Measurements from ENCODE around the gene SRF. TPM values are rescaled to one million over a fixed set of nuclear protein-coding genes. Genes with fewer than 3 reads are reported as not detected.
A peak's percentile ranks its signal among the peaks of the same experiment; 100 is the strongest.

The SRF gene
- total RNA-seq, 1 donor from 2014 or later, result 81.2 TPM

GRCh38 chr6:43203718-43204095 is 32.6 kb downstream of the SRF start:
- DNase-seq (ENCODE audit: low spot score), result no peak
- intact Hi-C loops (cut with DNase I), result no loop called here

- intact Hi-C loops (cut with DNase I), result no loop called here
- DNase-seq (ENCODE audit: low spot score), result no peak
Measured at GRCh38 chr6:43204271-43205105, 33.4 kb downstream of the SRF start.

- no peak for DNase-seq (ENCODE audit: low spot score)
- intact Hi-C loops (cut with DNase I), result no loop called here
Measured at GRCh38 chr6:43205849-43206248, 34.8 kb downstream of the SRF start.

DNA sequence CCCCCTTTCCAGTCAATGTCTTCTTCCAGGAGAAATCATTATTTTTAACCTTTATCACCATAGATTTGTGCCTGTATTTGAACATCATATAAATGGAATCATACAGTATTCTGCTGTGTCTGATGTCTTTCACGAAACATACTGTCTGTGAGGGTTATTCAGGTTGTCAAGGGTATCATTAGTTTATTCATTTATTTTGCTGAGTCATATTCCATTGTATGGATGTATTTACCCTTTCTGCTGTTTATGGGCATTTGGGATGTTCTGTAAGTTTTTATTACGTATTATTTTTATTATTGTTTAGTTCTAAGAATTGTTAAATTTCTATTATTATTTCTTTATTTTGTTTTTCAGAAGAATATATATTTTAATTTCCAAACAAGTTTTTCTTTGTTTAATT is 36.2 kb downstream of the SRF start:
- DNase-seq (ENCODE audit: low spot score), result no peak
- intact Hi-C loops (cut with DNase I), result no loop called here

DNA sequence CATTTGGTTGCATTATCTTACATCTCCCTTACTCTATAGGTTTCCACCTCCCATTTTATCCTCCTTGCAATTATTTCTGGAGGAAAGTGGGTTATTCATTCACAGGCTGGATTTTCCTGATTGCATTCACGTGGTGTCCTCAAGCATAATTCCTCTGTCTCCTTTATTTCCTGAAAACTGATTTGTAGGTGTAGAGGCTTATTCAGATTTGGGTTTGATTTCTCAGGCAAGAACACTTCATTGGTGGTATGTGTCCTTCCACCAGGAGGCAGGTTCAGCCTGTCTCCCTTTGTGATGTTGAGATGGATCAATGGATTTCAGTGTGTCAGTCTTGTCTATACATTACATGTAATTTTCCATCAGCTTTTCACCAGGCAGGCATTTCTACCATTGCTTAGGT is 40.9 kb downstream of the SRF start:
- intact Hi-C loops (cut with DNase I), result no loop called here
- DNase-seq (ENCODE audit: low spot score), result no peak

DNA sequence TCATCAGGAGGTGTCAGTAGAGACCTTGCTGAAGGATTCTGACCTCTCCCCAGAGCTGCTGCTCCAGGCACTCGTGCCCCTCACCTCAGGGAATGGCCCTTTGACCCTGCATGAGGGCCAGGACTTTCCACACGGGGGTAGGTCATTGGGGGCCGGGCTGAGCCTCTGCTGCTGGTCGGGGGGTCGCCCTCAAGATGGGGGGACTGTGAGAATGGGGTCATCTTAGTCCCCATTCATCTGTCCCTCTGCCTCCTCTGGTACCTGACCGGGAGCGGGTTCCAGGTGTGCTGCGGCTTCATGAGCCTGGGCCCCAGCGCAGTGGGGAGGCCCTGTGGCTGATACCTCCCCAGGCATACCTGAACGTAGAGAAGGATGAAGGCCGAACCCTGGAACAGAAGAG is 42.4 kb downstream of the SRF start:
- intact Hi-C loops (cut with DNase I), result no loop called here
- no peak for DNase-seq (ENCODE audit: low spot score)

GRCh38 chr6:43215066-43215465 is 44.0 kb downstream of the SRF start:
- DNase-seq (ENCODE audit: low spot score), result no peak
- intact Hi-C loops (cut with DNase I), result no loop called here

DNA sequence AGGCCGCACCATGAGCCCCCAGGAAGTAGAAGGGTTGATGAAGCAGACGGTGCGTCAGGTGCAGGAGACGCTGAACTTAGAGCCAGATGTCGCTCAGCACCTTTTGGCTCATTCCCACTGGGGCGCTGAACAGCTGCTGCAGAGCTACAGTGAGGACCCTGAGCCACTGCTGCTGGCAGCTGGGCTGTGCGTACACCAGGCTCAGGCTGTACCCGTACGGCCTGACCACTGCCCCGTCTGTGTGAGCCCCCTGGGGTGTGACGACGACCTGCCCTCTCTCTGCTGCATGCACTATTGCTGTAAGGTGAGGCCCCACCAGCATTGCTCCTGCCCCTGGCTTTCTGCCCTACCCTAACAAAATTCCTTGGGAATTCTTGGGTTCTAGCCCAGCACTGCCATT is 45.1 kb downstream of the SRF start:
- intact Hi-C loops (cut with DNase I), result no loop called here

GRCh38 chr6:43217351-43217750 is 46.3 kb downstream of the SRF start:
- intact Hi-C loops (cut with DNase I), result no loop called here
- no peak for DNase-seq (ENCODE audit: low spot score)

More for the DNA sequence above, 45.1 kb downstream of the SRF start:
- DNase-seq (ENCODE audit: low spot score), result no peak

DNA sequence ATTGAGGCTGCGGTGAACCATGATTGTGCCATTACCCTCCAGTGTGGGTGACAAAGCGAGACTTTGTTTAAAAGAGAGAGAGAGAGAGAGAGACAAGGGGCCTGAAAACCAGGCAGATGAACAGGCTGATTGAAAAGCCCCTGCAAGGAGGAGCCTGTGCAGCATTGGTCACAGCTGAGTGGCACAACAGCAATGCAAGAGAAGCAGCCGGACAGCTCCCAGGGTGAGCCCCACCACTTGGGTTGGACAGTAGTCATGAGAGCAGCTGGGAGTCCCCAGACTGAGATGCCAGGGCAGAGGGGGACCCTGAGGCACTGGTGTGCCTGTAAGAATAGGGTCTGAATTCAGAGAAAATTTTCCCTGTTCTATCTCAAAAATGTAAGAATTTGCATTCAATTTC is 48.0 kb downstream of the SRF start:
- no peak for DNase-seq (ENCODE audit: low spot score)

GRCh38 chr6:43219814-43220213 is 48.7 kb downstream of the SRF start:
- intact Hi-C loops (cut with DNase I), result no loop called here
- DNase-seq (ENCODE audit: low spot score), result no peak

More for the DNA sequence above, 48.0 kb downstream of the SRF start:
- intact Hi-C loops (cut with DNase I), result no loop called here

- DNase-seq (ENCODE audit: low spot score), result no peak
- intact Hi-C loops (cut with DNase I), result no loop called here
Measured at GRCh38 chr6:43220439-43220951, 49.4 kb downstream of the SRF start.

GRCh38 chr6:43221046-43221972 is 50.2 kb downstream of the SRF start:
- intact Hi-C loops (cut with DNase I), result no loop called here
- no peak for DNase-seq (ENCODE audit: low spot score)

DNA sequence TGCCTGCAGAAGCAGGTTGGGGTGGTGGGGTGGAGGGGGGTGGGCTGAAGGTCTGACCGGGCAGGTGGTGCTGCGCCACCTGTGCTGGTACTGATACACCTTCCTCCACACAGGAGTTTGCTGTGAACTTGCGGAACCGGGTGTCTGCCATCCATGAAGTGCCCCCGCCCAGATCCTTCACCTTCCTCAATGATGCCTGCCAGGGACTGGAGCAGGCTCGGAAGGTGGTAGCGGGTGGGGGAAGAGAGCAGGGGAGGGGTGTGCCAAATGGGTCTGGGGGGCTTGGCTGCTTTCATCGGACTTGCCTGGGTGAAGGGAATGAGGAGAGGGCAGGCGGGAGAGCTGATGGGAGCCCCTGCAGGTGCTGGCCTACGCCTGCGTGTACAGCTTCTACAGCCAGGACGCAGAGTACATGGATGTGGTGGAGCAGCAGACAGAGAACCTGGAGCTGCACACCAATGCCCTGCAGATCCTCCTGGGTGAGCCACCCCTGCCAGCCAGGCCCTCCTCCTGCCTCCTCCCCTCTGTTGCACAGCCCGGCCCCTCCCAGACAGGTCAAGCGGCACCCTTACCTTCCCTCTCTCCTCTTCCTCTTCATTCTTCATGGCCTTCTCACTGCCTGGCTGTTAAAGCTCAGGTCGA is 51.5 kb downstream of the SRF start:
- intact Hi-C loops (cut with DNase I), result no loop called here
- DNase-seq (ENCODE audit: low spot score), result peak; percentile 54

DNA sequence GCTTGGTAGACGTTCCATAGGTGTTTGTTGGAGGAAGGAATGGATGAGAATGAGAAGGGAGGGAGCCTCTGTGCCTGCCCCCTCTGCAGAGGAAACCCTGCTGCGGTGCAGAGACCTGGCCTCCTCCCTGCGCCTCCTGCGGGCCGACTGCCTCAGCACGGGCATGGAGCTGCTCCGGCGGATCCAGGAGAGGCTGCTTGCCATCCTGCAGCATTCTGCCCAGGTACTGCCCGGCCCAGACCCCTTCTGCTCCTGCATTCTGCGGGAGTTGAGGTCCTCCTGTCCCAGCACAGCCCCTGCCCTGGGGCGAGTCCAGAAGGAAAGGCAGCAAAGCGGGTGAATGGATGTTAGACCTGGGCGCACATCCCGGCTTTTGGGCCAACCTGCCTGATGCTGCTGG is 52.1 kb downstream of the SRF start:
- intact Hi-C loops (cut with DNase I), result no loop called here
- no peak for DNase-seq (ENCODE audit: low spot score)

GRCh38 chr6:43226192-43226851 is 55.3 kb downstream of the SRF start:
- no peak for DNase-seq (ENCODE audit: low spot score)
- intact Hi-C loops (cut with DNase I), result no loop called here

- peak; percentile 89 for DNase-seq (ENCODE audit: low spot score)
- intact Hi-C loops (cut with DNase I), result no loop called here
Measured at GRCh38 chr6:43228951-43229802, 58.1 kb downstream of the SRF start, which contains the start of gene DNPH1. Gene DNPH1 (minus strand): TSS chr6:43229481. CDS start chr6:43229456, 25 bp downstream.

DNA sequence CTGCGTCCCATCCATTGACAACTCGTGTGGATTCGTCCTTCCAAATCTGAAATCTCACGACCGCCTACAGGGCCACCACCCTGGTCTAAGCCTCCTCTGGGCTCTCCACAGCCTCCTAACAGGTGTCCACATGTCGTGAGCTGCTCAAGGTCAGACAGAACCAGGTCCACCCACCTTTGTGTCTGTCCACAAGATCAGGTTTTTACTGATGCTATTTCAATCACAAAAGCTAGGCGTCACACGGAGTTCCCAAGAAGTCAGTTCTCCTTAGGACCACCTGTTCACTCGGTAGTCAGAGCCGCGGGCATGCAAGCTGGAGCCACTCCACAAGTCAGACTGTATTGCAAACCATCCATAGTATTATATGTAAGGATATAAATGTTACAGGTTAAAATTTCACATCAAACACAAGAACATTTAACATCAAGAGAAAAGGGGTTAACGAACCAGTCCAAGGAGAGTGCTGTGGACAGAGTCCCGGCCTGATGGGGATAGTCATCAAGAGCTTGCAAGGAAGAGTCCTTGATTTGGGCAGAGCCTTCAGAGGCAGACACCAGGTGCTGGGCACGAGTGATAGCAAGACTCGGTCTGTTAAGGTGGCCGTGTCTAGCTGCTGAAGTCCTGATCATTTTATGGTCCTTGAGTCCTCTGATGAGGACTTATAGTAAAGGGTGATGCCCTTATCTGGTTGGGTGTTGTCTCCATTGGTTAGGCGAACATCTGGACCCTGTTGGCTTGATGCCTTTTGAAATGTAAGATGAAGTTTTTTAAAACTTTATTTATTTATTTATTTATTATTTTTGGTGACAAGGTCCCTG is 58.9 kb downstream of the SRF start:
- intact Hi-C loops (cut with DNase I), result no loop called here
- no peak for DNase-seq (ENCODE audit: low spot score)
